CD1c-positive myeloid dendritic cell (primary cell): Measurements from ENCODE around the gene ATRNL1.

Experiments
- DNase-seq: peaks from one replicate; pipeline ENCODE4 v3.0.0-alpha.2; 2016; ENCODE audit errors: extremely low spot score

Gene ATRNL1

GRCh38 chr10:115982526-115982925 lies 889.4 kb downstream of the ATRNL1 start:
- no peak for DNase-seq

DNA sequence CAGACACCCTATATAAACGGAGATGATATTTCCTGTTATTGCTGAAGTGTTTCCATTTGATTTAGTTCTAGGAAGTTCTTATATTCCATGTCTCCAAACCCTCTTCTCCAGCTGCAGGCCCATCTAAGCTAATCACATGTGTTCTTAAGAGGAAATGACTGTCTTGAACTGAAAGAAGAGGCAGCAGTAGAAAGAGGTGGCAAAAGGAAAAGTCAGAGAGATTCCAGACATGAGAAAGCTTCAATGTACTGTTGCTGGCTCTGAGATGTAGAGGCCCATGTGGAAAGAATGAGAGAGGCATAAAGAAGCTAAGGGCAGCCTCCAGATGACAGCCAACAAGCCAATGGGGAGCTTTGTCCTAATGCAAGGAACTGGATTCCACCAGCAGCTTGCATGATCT lies 892.6 kb downstream of the ATRNL1 start:
- DNase-seq = no peak

DNA sequence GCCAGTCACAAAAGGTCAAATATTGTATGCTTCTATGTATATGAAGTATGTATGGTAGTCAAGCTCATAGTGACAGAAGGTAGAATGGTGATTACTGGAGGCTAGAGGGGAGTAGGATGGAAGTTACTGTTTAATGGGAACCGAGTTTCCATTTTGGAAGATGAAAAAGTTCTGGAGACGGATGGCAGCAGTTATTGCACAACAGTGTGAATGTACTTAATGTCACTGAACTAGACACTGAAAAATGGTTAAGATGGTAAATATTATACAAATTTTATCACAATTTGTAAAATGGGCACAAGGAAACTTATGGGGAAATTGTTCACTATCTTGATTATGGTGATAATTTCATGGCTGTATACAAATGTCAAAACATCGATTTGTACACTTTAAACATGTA lies 895.2 kb downstream of the ATRNL1 start:
- DNase-seq = no peak

DNA sequence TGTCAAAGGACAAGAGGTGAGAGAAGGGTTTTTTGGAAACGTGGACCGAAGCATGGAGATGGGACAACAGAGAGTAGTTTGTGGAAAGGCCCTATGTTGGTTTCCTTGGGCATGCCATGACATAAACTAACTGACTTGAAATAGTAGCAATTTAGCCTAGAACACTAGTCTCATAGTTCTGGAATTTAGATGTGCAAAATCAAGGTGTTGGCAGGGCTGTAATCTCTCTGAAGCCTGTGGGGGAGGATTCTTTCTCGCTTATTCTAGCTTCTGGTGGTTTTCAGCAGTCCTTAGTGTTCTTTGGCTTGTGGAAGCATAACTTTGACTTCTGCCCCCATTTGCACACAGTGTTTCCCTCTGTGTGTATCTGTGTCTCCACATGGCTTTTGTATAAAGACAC lies 896.5 kb downstream of the ATRNL1 start:
- DNase-seq = no peak

DNA sequence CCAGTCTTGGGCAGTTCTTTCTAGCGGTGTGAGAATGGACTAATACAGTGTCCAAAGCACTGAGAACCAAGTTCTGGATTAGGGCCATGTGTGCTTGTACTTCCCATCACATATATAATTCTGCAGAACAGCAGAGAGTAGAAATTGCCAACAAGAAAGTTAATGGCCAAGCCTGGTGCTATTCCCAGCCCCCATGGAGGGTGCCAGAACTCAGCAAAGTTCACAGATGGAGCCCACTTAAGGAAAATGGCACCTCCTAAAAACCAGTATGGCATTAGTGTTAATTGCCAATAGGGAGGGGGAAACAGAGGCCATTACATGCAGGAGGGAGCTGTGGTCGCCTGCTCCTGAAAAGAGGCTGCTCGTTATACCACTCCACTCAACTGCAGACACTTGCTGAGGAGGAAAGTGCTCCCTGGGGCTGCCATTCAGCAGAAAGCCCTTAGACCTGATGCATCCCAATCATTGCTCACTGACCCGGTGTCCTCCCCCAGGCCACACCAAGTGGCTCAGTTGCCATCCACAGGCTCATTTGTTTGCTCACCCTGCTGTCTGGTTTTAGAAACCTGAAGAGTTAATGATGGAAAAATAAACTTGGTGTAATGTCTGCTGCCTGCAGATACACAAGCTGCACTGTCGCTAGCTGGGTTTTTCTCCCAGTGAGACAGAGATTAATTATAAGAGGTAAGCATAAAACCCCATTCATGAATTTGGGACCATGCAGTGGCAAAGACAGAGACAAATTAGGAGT lies 899.2 kb downstream of the ATRNL1 start:
- no peak for DNase-seq

DNA sequence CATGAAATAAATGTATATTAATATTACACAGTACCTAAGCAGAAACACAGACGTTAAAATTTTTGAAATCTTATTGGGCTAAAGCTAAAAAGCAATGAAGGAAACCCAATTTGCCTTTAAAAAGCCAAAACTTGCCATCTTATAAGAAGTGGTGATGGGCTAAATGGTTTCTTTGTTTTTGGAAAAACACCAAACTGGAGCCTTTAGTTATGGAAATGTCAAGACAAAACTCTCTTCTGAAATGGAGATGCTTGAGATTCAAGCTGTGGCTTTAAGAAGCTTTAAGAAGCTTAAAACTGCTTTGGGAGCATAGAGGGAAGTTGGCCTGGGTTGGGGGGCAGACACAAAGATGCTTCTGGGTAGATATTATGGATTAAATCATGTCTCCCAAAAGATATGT lies 902.9 kb downstream of the ATRNL1 start:
- no peak for DNase-seq

DNA sequence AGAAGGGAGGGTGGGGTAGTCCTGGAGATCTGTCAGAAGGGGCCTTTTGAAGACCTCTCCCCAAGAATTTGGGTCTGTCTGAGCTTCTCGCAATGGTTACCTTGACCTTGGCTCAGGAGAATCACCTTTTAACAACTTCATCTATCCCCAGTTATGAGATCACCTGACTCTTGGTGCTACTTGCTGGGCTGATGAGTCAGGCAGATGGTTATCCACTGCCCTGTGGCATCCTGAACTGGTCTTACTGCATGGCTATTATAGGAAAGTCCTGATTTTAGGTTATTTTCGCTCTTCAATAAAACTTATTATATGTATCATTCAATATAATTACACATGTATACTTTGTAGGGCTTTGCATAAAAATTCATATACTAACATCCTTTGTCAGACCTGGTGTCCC lies 905.1 kb downstream of the ATRNL1 start:
- DNase-seq = no peak
